GM10266 (cell line): ENCODE data around the gene NXT1.

Experiments used
- DNase-seq: peaks from one replicate; pipeline ENCODE4 v3.0.0; 2012; ENCODE audit errors: extremely low spot score
- CTCF ChIP-seq: IDR thresholded peaks from 2 replicates; pipeline ENCODE4 v1.5.1; 2012; ENCODE audit warnings: mild to moderate bottlenecking, low read depth; ENCODE audit not compliant: control insufficient read depth, insufficient read depth; ENCODE audit errors: missing control alignments

NXT1 gene

GRCh38 chr20:23367770-23368169 is 17.2 kb downstream of the NXT1 start:
- no peak for TF ChIP-seq CTCF
- no peak for DNase-seq

- DNase-seq = no peak
- no peak for TF ChIP-seq CTCF
Measured at GRCh38 chr20:23368316-23369071, 17.9 kb downstream of the NXT1 start.

- TF ChIP-seq CTCF = no peak
- no peak for DNase-seq
Measured at GRCh38 chr20:23369072-23369823, 18.7 kb downstream of the NXT1 start.

GRCh38 chr20:23370274-23370673 is 19.7 kb downstream of the NXT1 start:
- no peak for DNase-seq
- no peak for TF ChIP-seq CTCF

GRCh38 chr20:23370873-23371272 is 20.3 kb downstream of the NXT1 start:
- DNase-seq = no peak
- TF ChIP-seq CTCF = no peak

GRCh38 chr20:23371496-23371895 is 20.9 kb downstream of the NXT1 start:
- no peak for DNase-seq
- TF ChIP-seq CTCF = no peak

GRCh38 chr20:23374441-23374840 is 23.9 kb downstream of the NXT1 start:
- DNase-seq = no peak
- TF ChIP-seq CTCF = no peak
